WTC11 (cell line): ENCODE measurements around the gene NEURL1.

Experiments
- CTCF ChIP-seq: fragments of 200-600 bp; IDR thresholded peaks from 2 replicates; pipeline ENCODE4 v1.8.0; 2022; ENCODE audit warnings: antibody characterized with exemption
- HMGXB4 ChIP-seq: sonication (generic); formaldehyde crosslinking; IDR thresholded peaks from 2 replicates; pipeline ENCODE4 v1.8.1; 2023; ENCODE audit warnings: mild to moderate bottlenecking, moderate library complexity, missing genetic modification reagents
- MAX ChIP-seq: sonication (generic); formaldehyde crosslinking; IDR thresholded peaks from 2 replicates; pipeline ENCODE4 v1.8.0; 2022; ENCODE audit warnings: mild to moderate bottlenecking, missing genetic modification reagents
- MLX ChIP-seq: sonication (generic); formaldehyde crosslinking; IDR thresholded peaks from 2 replicates; pipeline ENCODE4 v1.8.1; 2023; ENCODE audit warnings: mild to moderate bottlenecking, missing genetic modification reagents, moderate library complexity
- NR2C2 ChIP-seq: sonication (generic); formaldehyde crosslinking; IDR thresholded peaks from 2 replicates; pipeline ENCODE4 v1.8.0; 2022; ENCODE audit warnings: mild to moderate bottlenecking, missing genetic modification reagents
- STAT6 ChIP-seq: sonication (generic); formaldehyde crosslinking; conservative IDR thresholded peaks from 2 replicates; pipeline ENCODE4 v1.8.1; 2023; ENCODE audit warnings: mild to moderate bottlenecking, low read depth, missing genetic modification reagents, moderate library complexity
- TP53 ChIP-seq: sonication (generic); formaldehyde crosslinking; IDR thresholded peaks from 2 replicates; pipeline ENCODE4 v1.8.1; 2023; ENCODE audit warnings: mild to moderate bottlenecking, missing genetic modification reagents

GRCh38 chr10:103458720-103459119 lies 34.8 kb upstream of the NEURL1 start, which contains the start of gene CALHM1:
- TF ChIP-seq MLX (CRISPR knock-in tag) (no peak), CTCF (no peak), STAT6 (CRISPR knock-in tag) (no peak), NR2C2 (CRISPR knock-in tag) (no peak), HMGXB4 (CRISPR knock-in tag) (no peak), MAX (no peak), TP53 (no peak)
